NOMO-1 (cell line): ENCODE data around the gene ARHGEF25.
"Not testable (repeated sequence)": the region's sequence is repeated elsewhere in the genome, so short reads cannot be mapped to it uniquely, and the experiment has no call there.

ENCODE experiments used
- DNase-seq, 2 experiments: peaks; one replicate each; lab custom pipeline; 2025; ENCODE audit not compliant: unreplicated experiment in 2 of 2; lab: John Stamatoyannopoulos, UW

Gene ARHGEF25

GRCh38 chr12:57584690-57585089 lies 26.5 kb upstream of the ARHGEF25 start:
- peak; percentile 49 to 50 for DNase-seq

GRCh38 chr12:57585156-57585555 lies 26.1 kb upstream of the ARHGEF25 start:
- DNase-seq, result no peak

GRCh38 chr12:57586128-57586527 lies 25.1 kb upstream of the ARHGEF25 start:
- DNase-seq, result no peak

GRCh38 chr12:57586832-57587429 lies 24.3 kb upstream of the ARHGEF25 start:
- DNase-seq, result no peak

DNA sequence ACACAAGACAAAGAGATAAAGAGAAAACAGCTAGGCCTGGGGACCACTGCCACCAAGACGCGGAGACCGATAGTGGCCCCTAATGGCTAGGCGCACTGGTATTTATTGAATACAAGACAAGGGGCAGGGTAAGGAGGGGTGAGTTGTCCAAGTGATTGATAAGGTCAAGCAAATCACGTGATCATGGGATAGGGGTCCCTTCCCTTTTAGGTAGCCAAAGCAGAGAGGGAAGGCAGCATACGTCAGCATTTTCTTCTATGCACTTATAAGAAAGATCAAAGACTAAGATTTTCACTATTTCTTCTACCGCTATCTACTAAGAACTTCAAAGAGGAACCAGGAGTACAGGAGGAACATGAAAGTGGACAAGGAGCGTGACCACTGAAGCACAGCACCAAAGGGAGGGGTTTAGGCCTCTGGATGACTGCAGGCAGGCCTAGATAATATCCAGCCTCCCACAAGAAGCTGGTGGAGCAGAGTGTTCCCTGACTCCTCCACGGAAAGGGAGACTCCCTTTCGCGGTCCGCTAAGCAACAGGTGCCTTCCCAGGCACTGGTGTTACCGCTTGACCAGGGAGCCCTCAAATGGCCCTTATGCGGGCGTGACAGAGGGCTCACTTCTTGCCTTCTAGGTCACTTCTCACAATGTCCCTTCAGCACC lies 22.2 kb upstream of the ARHGEF25 start:
- not testable (repeated sequence) for DNase-seq

- DNase-seq, result no peak
Observed at GRCh38 chr12:57590479-57590863, 20.8 kb upstream of the ARHGEF25 start.

DNA sequence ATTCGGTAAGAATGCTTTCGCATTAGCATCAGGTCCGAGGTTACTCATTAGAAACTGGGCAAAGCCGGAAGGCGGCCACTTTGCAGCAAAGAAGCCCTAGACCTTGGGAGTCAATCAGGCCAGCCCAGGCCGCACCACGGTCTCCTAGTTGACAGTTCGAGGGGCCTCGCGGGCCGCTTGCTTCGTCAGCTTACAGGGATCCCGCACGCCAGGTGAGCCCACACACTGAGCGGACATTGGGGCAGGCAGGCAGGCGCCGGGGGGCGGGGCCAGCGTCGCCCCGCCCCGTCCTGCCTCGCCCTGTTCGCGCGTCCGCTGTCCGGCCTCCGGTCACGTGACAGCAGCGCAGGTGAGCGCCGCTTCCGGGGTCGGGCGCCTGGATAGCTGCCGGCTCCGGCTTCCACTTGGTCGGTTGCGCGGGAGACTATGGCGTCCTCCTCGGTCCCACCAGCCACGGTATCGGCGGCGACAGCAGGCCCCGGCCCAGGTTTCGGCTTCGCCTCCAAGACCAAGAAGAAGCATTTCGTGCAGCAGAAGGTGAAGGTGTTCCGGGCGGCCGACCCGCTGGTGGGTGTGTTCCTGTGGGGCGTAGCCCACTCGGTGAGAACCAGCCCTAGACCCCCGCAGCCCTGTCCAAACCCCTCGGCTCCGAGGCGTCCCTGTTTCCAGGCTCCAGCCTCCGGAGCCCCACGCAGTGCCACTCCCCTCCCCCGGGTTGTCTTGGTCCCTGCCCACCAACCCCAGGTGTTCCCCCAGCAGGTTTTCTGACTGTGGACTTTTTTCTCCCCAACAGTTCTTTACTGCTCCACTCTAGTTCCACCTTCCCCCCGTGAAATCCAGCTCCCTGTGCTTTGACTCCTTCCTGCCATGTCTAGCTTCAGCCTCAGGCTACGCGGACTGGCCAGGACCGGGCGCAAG lies 20.1 kb upstream of the ARHGEF25 start, which contains the start of gene PIP4K2C:
TSS of gene PIP4K2C (plus strand) at position 329 of the 918 bp plus-strand sequence. CDS start at position 427, 98 bp downstream.
- DNase-seq, result peak; percentile 62 to 79

- DNase-seq, result no peak
Observed at GRCh38 chr12:57591782-57592325, 19.4 kb upstream of the ARHGEF25 start.

DNA sequence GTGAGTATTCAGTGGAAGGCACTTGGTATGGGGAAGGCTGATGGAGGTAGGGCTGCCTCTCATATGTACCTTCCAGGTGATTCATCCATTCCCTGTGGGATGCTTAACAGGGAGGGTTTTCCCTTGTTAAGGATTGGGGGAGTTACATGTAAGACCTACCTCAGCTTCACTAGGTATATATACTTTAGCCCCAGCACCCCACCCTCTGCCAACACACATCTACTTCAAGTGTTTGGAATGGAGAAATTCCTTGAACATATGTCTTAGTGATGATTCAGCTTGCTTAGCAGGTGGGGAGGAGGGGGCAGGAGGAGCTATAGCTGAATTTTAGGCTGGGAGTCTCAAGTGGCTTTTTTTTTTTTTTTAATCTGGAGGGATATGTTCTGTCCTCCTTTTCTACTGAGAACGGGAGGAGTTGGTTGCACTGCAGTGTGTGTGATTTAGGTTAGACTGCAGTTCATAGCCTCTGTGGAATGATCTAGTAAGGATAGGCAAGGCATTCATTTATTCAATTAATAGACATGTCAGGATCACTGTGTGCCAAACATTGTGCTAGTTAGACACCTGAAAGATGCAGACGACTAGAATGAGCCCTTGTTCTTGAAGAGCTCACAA lies 18.6 kb upstream of the ARHGEF25 start:
- no peak for DNase-seq

- DNase-seq, result no peak
Observed at GRCh38 chr12:57593187-57593586, 18.0 kb upstream of the ARHGEF25 start.

GRCh38 chr12:57600395-57600794 lies 10.8 kb upstream of the ARHGEF25 start:
- no peak for DNase-seq

GRCh38 chr12:57602544-57602943 lies 8.7 kb upstream of the ARHGEF25 start:
- no peak for DNase-seq

- DNase-seq, result no peak
Observed at GRCh38 chr12:57603324-57603723, 7.9 kb upstream of the ARHGEF25 start.

DNA sequence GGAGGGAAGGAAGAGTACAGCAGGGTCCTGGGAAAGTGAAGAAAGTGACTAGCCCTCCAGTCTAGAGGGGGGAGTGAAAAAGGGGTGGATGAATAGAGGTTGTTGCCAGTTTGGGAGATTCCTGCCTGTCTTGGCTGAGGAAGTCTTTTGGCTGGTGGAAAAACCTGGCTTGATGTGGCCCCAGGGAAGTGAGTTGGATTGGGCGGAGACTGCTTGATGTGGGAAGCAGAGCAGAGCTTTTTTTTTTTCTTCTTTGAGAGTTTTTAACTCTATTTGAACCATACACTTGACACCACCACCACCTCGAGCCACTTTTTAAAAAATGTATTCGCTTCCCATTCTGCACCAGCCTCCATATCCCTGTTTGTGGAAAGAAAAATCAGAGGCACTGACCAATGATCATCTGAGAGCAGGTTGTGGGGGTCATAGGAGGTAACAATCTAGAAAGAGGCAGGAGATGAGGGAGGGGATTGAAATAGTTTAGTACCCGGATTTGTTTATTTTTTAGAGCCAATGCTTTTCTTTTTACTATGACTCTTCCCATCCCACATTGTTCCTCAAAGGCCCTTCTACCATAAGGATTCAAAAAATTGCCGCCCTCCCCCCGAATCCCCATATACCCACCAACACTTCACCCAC lies 7.3 kb upstream of the ARHGEF25 start:
- no peak for DNase-seq

DNA sequence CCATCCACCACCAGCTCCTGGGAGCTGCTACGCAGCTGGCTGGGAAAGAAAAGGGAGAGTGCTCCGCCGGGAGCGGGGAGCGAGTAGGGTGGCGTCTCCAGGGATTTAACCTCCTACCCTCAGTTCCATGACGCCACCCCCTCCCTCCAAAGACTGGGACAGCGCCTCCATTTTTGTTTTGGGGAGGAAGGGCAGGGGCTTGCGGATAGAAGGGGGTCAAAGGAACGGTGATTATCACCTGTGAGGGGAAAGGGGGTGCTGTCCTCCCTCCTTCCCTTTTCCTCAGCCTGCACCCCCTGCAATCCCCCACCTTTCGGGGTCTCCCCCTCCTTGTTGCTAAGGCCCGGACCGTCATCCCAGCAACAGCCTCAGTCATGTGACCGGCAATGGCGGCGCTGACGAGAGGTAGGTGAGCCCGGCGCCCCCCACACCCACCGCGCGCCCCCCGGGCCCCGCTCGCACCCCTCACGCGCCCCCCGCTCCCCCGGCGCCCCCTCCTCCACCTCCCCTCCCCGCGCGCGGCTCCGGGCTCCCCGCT lies 6.7 kb upstream of the ARHGEF25 start, which contains the start of gene DTX3:
TSS of gene DTX3 (plus strand) at position 371 of the 538 bp plus-strand sequence. CDS start 1,694 bp downstream, outside the sequence.
- no peak for DNase-seq

- DNase-seq, result no peak
Observed at GRCh38 chr12:57604992-57605810, 6.0 kb upstream of the ARHGEF25 start.

DNA sequence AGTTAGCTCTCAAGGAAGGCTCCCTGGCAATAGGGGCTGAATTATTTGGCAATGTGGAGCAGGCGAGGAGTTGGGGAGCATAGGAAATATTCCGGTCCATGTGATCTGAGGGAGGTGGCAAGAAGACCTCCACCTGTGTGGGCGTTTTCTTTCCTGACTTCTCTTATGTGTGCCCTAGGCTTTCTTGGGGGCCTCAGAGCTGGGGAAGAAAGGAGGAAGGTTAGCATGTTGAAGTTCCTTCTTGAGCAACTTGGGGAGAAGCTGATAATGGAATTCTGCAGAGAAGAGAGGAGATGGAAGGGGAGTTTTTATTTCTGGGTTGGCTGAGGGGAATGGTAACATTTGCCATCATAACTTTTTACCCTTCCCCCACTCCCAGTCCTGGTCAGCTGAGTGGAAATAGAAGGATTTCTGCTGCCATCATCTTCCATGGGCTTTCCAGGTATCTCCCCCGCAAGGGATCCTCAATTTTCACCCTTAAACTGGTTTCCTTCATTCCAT lies 5.4 kb upstream of the ARHGEF25 start:
- DNase-seq, result no peak

DNA sequence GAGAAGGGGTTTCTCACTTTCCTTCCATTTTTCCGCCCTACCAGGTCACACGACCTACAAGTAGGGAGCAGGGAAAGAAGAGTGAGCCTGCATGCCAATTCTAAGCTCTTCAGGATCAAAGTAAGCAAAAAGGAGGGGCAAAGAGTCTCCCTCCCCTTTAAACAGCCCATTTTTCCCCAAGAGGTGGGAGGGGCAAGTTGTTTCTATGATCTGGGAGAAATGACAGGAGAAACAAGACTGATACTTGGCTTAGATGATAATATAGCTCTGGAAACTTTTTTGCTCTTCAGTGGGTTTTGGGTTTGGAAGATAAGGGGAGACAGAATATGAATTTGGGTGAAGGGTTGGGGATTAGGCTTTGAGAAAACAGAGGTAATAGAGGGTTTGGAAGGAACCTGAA lies 4.8 kb upstream of the ARHGEF25 start:
- no peak for DNase-seq

DNA sequence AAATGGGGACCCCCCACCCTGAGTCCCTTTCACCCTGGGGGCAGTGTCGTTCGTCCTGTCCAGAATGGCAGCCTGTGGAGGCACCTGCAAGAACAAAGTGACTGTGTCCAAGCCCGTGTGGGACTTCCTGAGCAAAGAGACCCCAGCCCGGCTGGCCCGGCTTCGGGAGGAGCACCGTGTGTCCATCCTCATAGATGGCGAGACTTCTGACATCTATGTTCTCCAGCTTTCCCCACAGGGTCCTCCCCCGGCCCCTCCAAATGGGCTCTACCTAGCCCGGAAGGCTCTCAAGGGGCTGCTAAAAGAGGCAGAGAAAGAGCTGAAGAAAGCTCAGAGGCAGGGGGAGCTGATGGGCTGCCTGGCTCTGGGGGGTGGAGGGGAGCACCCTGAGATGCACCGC lies 4.4 kb upstream of the ARHGEF25 start:
- no peak for DNase-seq
